Adipose tissue (tissue), 3 donors: ENCODE measurements around the gene PYGM. TPM values are rescaled to one million over a fixed set of nuclear protein-coding genes. Genes with fewer than 3 reads are reported as not detected.
"Not testable (repeated sequence)": the region's sequence is repeated elsewhere in the genome, so short reads cannot be mapped to it uniquely, and the experiment has no call there.

Experiments used
- H3K27ac ChIP-seq: one replicate; pipeline ENCODE4 v1.5.1; 2013; ENCODE audit warnings: low read depth, low read length
- WGBS, 3 donors: extraction: QIAGEN DNeasy Blood & Tissue Kit; methylation state at CpG; one replicate each; pipeline ENCODE4 v1.1.7; 2013; 5-methylcytosine and 5-hydroxymethylcytosine counted together
- polyA plus RNA-seq, 3 donors: library from polyadenylated mRNA; stranded (reverse); fragments of 200-250 nt; gene quantifications; one replicate each; pipeline ENCODE4 v1.2.3, GENCODE V29; 2013
- donor health status: healthy with polysubstance abuse.
- donor health status: Bipolar disorder and iron deficiency.
- donor health status: healthy.

The PYGM gene
- polyA plus RNA-seq, 3 donors, result 3.2 to 9.6 (median 8.7) TPM

DNA sequence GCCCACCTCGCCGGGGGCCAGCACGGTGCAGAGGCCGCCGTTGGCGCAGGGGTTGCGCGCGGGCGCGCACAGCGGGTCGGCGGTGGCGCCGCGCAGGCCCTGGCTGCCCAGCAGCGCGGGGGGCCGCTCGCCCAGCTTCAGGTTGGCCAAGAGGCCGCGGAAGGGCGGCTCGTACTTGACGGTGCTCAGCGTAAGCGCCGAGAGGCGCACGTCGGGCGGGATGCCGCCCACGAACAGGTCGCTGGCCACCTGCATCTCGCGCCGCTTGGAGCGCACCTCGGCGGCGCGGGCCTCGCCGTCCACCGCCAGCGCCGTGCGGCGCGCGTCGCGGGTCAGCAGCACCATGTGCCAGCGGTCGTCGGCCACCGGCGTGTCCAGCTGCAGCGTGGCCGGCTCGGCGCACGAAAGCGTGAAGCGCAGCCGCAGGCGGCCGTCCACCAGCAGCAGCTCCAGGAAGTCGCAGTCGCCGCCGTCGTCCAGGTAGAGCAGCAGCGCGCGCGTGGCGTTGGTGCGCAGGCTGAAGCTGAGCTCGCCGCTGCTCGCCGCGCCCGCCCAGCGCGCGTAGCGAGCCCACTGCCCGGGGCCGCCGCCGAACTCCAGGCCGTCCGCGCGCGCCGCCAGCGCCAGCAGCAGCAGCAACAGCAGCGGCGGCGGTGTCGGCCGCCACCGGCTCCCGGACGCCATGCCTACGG lies 46.6 kb downstream of the PYGM start:
- WGBS, 3 donors, result 2 to 3% (median 2%) methylated on average over 74 to 111 of the region's 111 CpGs
- no peak overlapping the region for H3K27ac ChIP-seq

DNA sequence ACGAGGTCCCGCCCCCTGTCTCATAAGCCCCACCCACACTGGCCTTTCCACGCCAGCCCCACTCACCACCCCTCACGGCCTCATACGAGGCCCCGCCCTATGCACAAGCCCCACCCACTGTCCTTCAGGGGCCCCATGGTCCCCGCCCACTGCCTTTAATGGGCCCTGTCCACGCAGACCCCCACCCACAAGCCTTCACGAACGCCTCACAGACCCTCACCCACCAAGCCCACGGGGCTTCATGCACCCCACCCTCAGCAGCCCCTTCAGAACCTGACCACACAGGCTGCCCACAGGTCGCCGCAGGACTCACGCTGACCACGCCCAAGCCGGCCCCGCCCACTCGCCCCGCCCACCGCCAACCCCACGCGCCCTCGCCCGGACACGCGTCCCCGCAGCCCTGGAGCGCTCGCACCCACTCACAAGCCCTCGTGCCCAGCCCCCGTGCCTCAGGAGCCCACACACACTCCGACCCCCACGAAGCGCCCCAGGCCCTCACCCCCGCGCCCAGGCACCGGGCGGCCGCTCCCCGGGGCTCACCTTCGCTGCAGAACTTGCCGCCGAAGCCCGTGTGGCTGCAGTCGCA lies 47.3 kb downstream of the PYGM start:
- 6 to 11% (median 10%) methylated on average over 37 to 45 of the region's 45 CpGs for WGBS, 3 donors
- no peak overlapping the region for H3K27ac ChIP-seq

DNA sequence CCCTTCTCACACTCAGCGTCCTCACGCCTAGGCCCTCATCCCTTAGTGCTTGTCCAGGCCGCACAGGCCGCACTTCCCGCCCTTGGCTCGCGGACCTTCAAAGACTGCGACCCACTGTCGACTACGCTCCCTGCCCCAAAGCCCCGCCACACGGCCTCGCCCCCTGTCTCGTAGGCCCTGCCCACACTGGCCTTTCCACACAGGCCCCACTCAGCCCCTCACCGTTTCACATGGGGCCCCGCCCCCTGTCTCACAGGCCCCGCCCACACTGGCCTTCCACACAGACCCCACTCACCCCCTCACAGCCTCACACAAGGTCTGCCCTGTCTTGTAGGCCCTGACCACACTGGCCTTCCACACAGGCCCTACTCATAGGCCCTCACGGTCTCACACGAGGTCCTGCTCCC lies 47.8 kb downstream of the PYGM start:
- WGBS, 3 donors, result 36 to 45% (median 43%) methylated on average over 19 of the region's 19 CpGs
- no peak overlapping the region for H3K27ac ChIP-seq

DNA sequence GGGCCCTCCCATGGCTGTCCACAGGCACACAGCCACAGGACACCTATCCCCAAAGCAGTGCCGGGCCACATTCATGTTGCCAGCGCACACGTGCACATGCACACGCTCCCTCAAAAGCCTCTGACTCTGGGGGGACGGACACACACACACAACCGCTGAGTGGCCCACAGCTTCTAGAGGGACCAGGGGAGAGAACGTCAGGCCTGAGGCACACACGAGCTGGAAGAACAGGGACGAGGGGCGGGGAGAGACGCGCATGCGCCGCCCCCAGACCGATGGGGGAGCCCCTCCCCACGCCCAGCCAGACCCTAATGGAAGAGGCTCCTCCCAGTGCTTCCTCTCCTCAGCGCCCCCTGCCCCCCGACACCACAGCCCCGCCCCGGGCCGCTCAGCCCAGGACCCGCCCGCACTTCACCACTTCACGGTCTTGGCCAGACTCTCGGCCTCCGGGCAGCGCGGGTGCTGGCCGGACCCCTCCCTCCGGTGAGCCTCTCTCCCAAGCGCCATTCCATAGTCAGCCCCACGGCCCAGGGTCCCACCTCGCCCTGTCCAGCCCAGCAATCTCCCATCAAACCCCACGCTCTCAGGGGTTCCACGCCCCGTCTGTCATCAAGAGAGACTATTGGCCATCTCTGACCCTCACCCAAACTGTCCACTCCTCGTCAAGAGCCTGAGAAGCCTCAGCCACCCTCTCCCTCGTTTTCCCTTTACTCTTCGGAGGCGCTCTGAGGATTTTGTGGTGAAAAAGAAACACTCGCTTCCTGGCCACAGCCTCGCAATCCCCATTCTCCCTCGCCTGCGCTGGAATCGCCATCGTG lies 48.4 kb downstream of the PYGM start:
- no peak overlapping the region for H3K27ac ChIP-seq
- 13 to 19% (median 14%) methylated on average over 40 to 46 of the region's 46 CpGs for WGBS, 3 donors

DNA sequence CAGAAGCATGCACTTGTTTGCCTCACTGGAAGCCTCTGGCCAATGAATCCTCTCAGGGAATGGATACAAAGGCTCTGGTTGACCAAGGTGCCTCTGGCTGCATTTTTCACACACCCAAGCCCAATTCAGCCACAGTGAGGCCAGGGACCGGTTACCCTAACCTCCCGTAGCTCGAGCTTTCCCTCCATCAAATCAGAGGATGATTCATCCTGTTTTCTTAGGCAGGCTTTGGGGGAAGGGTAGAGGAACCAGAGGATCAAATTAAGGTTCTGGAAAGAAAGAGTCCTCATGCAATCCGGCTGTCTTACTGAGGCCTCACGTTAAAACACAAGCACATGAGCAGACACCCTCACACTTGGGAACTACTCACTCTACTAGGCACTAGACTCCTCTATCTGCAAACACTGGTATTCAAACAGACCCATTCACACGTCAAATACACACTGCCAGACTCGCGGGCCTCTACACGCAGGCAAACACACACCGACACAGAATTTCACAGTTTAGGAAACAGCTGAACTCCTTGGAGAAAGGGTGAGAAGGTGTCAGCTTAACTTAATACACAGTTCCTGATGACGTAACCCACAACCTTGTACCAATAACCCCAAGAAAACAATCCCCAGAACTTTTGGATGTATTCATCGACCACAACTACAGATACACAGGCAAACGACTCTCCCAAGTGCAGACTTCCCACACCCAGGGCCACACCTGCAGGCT lies 49.2 kb downstream of the PYGM start:
- WGBS, 3 donors, result 32 to 49% (median 40%) methylated on average over 13 of the region's 13 CpGs
- H3K27ac ChIP-seq, result no peak overlapping the region

DNA sequence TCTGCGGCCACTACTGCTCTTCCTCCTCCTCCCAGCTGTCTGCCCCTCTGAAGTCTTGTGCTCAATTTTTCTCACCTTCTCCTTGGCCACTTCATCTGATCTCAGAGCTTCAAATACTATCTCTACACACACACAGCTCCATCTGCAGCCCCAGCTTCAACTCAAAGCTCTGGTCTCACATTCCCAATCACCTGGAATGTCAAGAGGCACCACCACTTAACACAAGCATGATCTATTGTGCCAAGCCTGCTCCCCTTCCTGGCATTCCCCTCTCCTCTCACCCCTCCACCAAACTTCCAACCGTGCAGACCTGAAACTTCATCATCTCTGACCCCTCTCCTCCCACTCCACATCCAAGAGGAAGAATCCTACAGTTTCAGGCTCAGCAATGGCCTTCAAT lies 54.3 kb downstream of the PYGM start:
- WGBS, 3 donors, result 33 to 67% (median 60%) methylated on average over 2 of the region's 2 CpGs
- H3K27ac ChIP-seq, result no peak overlapping the region

DNA sequence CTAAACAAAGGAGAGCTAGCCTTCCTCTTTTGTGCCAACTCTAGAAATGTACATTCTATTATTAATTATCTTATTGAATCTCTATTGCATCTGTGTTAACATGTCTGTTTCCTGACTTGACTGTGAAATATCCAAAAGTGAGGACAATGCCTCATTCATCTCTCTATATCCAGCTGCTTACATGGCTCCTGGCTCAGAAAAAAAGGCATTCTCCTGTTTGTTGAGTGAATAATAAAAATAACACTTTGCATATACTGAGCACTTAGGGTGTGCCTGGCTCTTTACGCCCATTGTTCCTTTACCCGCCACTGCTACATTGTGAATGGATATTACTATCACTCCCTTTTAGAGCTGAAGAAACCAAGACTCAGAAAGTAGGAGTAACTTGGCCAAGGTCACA lies 56.7 kb downstream of the PYGM start:
- H3K27ac ChIP-seq, result no peak overlapping the region
- 94 to 95% (median 94%) methylated on average over 2 of the region's 2 CpGs for WGBS, 3 donors

DNA sequence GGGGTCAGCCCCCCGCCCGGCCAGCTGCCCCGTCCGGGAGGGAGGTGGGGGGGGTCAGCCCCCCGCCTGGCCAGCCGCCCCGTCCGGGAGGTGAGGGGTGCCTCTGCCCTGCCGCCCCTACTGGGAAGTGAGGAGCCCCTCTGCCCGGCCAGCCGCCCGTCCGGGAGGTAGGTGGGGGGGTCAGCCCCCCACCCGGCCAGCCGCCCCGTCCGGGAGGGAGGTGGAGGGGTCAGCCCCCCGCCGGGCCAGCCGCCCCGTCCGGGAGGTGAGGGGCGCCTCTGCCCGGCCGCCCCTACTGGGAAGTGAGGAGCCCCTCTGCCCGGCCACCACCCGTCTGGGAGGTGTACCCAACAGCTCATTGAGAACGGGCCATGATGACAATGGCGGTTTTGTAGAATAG lies 57.8 kb downstream of the PYGM start:
- not testable (repeated sequence) for H3K27ac ChIP-seq
- WGBS, 3 donors, result 80 to 92% (median 87%) methylated on average over 19 to 28 of the region's 29 CpGs

DNA sequence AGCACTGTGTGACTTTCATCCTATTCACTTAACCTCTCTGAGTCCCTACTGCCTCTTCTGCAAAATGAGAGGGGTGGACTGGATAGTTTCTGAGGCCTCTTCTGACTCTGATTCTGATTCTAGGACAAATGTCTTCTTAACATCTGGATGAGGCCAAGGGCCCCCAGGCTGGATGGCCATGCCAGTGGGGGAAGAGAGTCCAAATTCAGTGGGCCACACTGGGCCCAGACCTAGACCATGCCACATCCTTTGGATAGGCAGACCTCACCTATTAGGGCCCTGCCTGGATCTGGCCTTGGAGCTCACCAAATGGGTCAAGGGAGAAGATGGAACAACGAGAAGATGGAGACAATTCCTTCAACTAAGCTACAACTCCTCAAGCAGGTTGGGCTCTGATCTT lies 61.3 kb downstream of the PYGM start:
- 78 to 93% (median 89%) methylated on average over 1 of the region's 1 CpG for WGBS, 3 donors
- no peak overlapping the region for H3K27ac ChIP-seq

DNA sequence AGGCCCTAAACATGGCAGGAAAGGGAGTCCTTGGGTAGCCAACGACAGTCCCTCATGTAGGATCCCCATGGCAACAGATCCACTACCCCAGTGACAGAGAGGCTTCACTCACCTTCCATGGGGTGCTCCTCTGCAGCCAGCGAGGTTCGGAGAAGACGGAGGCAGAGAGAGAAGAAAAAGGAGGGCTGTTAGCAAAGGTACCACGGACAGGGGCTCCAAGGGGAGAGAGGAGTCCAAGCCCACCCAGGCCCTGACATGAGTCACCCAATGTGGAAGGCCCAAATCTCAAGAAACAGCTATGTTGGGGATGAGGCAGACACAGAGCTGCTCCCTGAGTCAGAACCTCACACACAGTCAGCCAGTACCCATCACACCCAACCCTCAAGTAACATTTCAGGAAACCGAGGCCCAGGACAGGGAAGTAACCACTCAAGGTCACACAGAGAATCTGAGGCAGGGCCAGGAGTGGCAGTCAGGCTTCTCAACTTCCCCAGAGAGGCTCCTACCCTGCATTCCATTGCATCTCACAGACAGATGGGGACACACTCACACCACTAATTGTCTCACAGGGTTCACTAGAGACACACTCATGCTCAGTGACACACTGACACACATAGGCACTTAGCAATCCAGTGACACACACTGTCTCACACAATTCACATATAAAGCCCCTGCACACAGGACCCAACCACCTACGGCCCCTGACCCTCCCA lies 62.0 kb downstream of the PYGM start:
- H3K27ac ChIP-seq, result no peak overlapping the region
- WGBS, 3 donors, result 75 to 88% (median 79%) methylated on average over 7 of the region's 7 CpGs

Other genes starting within 250 kb of the PYGM start
- under 1 TPM in 1 of 3 donors, not detected in 2; 0.04 TPM for gene SLC22A11, start 204.0 kb downstream of the PYGM start, polyA plus RNA-seq
- under 1 TPM in 2 of 3 donors, not detected in 1; 0.02 to 0.09 TPM for gene SLC22A12, start 168.8 kb downstream of the PYGM start, polyA plus RNA-seq
- gene NRXN2, start 36.8 kb downstream of the PYGM start, polyA plus RNA-seq, result 1 to 10 TPM; 1.2 to 4.6 (median 2.7) TPM
- gene RASGRP2, start 15.8 kb downstream of the PYGM start, polyA plus RNA-seq, result 10 to 100 TPM in 2 of 3 donors, 1 to 10 TPM in 1; 9.8 to 96.4 (median 26.9) TPM
- 100 to 1,000 TPM in 2 of 3 donors, 10 to 100 TPM in 1; 51.6 to 156 (median 124) TPM for gene SF1, start 18.6 kb upstream of the PYGM start, polyA plus RNA-seq
- 10 to 100 TPM in 2 of 3 donors, 1 to 10 TPM in 1; 6.4 to 23.2 (median 15.4) TPM for gene MAP4K2, start 43.2 kb upstream of the PYGM start, polyA plus RNA-seq
- gene MEN1, start 50.6 kb upstream of the PYGM start, polyA plus RNA-seq, result 10 to 100 TPM; 13.9 to 15.7 (median 14.6) TPM
- 1 to 10 TPM in 2 of 3 donors, under 1 TPM in 1; 0.90 to 9.7 (median 1.4) TPM for gene CDC42BPG, start 84.7 kb upstream of the PYGM start, polyA plus RNA-seq
- 10 to 100 TPM; 10.3 to 68.5 (median 22.9) TPM for gene EHD1, start 118.6 kb upstream of the PYGM start, polyA plus RNA-seq
- gene ATG2A, start 157.2 kb upstream of the PYGM start, polyA plus RNA-seq, result 10 to 100 TPM; 12.4 to 14.7 (median 14.5) TPM
- 10 to 100 TPM in 2 of 3 donors, 1 to 10 TPM in 1; 10.0 to 17.9 (median 13.0) TPM for gene PPP2R5B, start 164.7 kb upstream of the PYGM start, polyA plus RNA-seq
- 1 to 10 TPM in 1 of 3 donors, not detected in 2; 3.6 TPM for gene GPHA2, start 175.9 kb upstream of the PYGM start, polyA plus RNA-seq
- under 1 TPM in 1 of 3 donors, not detected in 2; 0.08 TPM for gene MAJIN, start 212.1 kb upstream of the PYGM start, polyA plus RNA-seq
- gene BATF2, start 237.0 kb upstream of the PYGM start, polyA plus RNA-seq, result 1 to 10 TPM; 1.2 to 7.4 (median 5.5) TPM